Measurements from ENCODE around the gene TEX52. TPM values are rescaled to one million over a fixed set of nuclear protein-coding genes. Genes with fewer than 3 reads are reported as not detected.

Gene TEX52
- total and polyA plus RNA-seq, 2 donors (not counting 3 experiments of a cell fraction or from before 2014, with no cell fraction given), result not detected

- no peak overlapping the region for H3K27ac ChIP-seq (ENCODE audit: insufficient read depth, low read depth, low read length)
- no peaks in the 10 kb centered on the region for H3K27me3 ChIP-seq (ENCODE audit: control insufficient read depth in 2 of 2, insufficient read depth in 2 of 2, low read length in 2 of 2)
- dilution Hi-C loops (cut with MboI; ENCODE audit: extremely low pct_ligation_motif_present, low sequenced_read_pairs), result no loop called here
- DNase-seq (ENCODE audit: low read depth, low spot score), result no peak
- no TSS peak for BruUV-seq (replicated peaks)
- peaks cover 2 to 8% of the 10 kb centered on the region in 2 experiments for H3K36me3 ChIP-seq (ENCODE audit: control insufficient read depth in 2 of 2, extremely low read depth in 1 of 2, insufficient read depth in 2 of 2, low read length in 2 of 2)
- FAIRE-seq, result no peak
- H2AFZ ChIP-seq (ENCODE audit: low read depth, low read length), result no peak overlapping the region
- H3K79me2 ChIP-seq (ENCODE audit: control insufficient read depth, insufficient read depth, low read length), result no peaks in the 10 kb centered on the region
- intact Hi-C loops (cut with micrococcal nuclease), result no loop called here
- no peak for TF ChIP-seq POLR2AphosphoS5 (IDR thresholded peaks at IDR 0.05; ENCODE audit: insufficient read depth, low read depth, low read length)
- no peak for TF ChIP-seq MAX (IDR thresholded peaks at IDR 0.05; ENCODE audit: insufficient read depth, insufficient read length)
- no peak for TF ChIP-seq POLR2A (IDR thresholded peaks at IDR 0.05; ENCODE audit: low read depth, low read length)
- TF ChIP-seq EZH2 (IDR thresholded peaks at IDR 0.05; ENCODE audit: borderline replicate concordance, low read depth, low read length, severe bottlenecking), result no peak
- TF ChIP-seq CTCF (IDR thresholded peaks at IDR 0.05; ENCODE audit: extremely low read depth in 1 of 2, insufficient read depth in 1 of 2, low read depth in 1 of 2, low read length in 2 of 2), result no peak
- no peak for TF ChIP-seq GATA2 (IDR thresholded peaks at IDR 0.05; ENCODE audit: insufficient read depth, insufficient read length, low read depth, low read length)
- TF ChIP-seq FOS (IDR thresholded peaks at IDR 0.05; ENCODE audit: borderline replicate concordance, insufficient read depth, low read length), result no peak
- no peak for TF ChIP-seq JUN (IDR thresholded peaks at IDR 0.05; ENCODE audit: borderline replicate concordance, insufficient read depth, insufficient read length, low read depth)
- no peak for TF ChIP-seq MYC (IDR thresholded peaks at IDR 0.05; ENCODE audit: low read depth, low read length)
- H4K20me1 ChIP-seq (replicated peaks; ENCODE audit: control insufficient read depth, extremely low read depth, insufficient read depth, low read length), result no peaks in the 10 kb centered on the region
- POLR2A ChIA-PET, result no interaction called here
- peaks cover 1% of the 10 kb centered on the region for H3K4me1 ChIP-seq (ENCODE audit: control insufficient read depth, extremely low read depth, insufficient read depth, low read length)
- CTCF ChIA-PET, result interaction anchor here (0.9 to 3.2 kb wide), 15 partner anchors 10 to 187 kb away, joined by 3 to 38 read pairs (median 9); partner anchors contain the start of genes FOXM1, NRIP2 and RHNO1
- no peak overlapping the region for H3K4me3 ChIP-seq (replicated peaks in 1 of 3; ENCODE audit: insufficient read depth in 1 of 3, low read depth in 1 of 3, low read length in 3 of 3)
- H3K9ac ChIP-seq (replicated peaks; ENCODE audit: extremely low read depth, insufficient read depth, low read length), result no peak overlapping the region
- no peak overlapping the region for H3K4me2 ChIP-seq (ENCODE audit: insufficient read depth, low read length)
- H3K9me3 ChIP-seq (replicated peaks; ENCODE audit: control insufficient read depth, insufficient read depth, low read length), result no peaks in the 10 kb centered on the region
- no peaks in the 10 kb centered on the region for H3K9me1 ChIP-seq (replicated peaks; ENCODE audit: control insufficient read depth, extremely low read depth, insufficient read depth, low read length)
Observed at GRCh38 chr12:2854669-2855453, 2.0 kb downstream of the TEX52 start.

Data from endothelial cell of umbilical vein (primary cell).